ENCODE data around the gene POU6F1. TPM values are rescaled to one million over a fixed set of nuclear protein-coding genes. Genes with fewer than 3 reads are reported as not detected.

The POU6F1 gene
- polyA plus RNA-seq, 1 donor from 2014 or later: 3.2 TPM

Other genes starting within 250 kb of the POU6F1 start
- 8.2 TPM for gene SLC11A2, start 191.7 kb downstream of the POU6F1 start, polyA plus RNA-seq
- 25.7 TPM for gene LETMD1, start 169.7 kb downstream of the POU6F1 start, polyA plus RNA-seq
- gene CSRNP2, start 134.5 kb downstream of the POU6F1 start, polyA plus RNA-seq: 4.6 TPM
- gene TFCP2, start 44.9 kb downstream of the POU6F1 start, polyA plus RNA-seq: 10.3 TPM
- 1,104 TPM for gene DAZAP2, start 20.8 kb upstream of the POU6F1 start, polyA plus RNA-seq
- gene SMAGP, start 52.4 kb upstream of the POU6F1 start, polyA plus RNA-seq: 82.1 TPM
- gene BIN2, start 106.1 kb upstream of the POU6F1 start, polyA plus RNA-seq: 93.8 TPM
- gene CELA1, start 128.6 kb upstream of the POU6F1 start, polyA plus RNA-seq: 0.58 TPM
- 4.6 TPM for gene GALNT6, start 173.3 kb upstream of the POU6F1 start, polyA plus RNA-seq
- gene SLC4A8, start 206.8 kb upstream of the POU6F1 start, polyA plus RNA-seq: 0.53 TPM

Data from IgD-negative memory B cell (primary cell).